H1 (cell line): Measurements from ENCODE around the gene DRC1. TPM values are rescaled to one million over a fixed set of nuclear protein-coding genes. Genes with fewer than 3 reads are reported as not detected.

Source experiments
- CTCF ChIA-PET: fragments of 300-600 bp; sonication (Branson Sonifier 250); formaldehyde crosslinking; loops from one replicate; lab custom pipeline; 2021; ENCODE audit not compliant: partially characterized antibody; lab: Charles Lee
- POLR2A ChIA-PET: fragments of 300-600 bp; sonication (Branson Sonifier 250); formaldehyde crosslinking; loops from one replicate; lab custom pipeline; 2021; ENCODE audit warnings: inconsistent platforms; ENCODE audit not compliant: partially characterized antibody; lab: Charles Lee
- DNase-seq, 2 experiments: peaks; one replicate each; pipeline versions ENCODE4 v3.0.0 to v3.0.0-alpha.2; 2010 to 2022; ENCODE audit warnings: low spot score in 2 of 2, low read depth in 1 of 2, mixed read lengths in 1 of 2
- FAIRE-seq: peaks from 2 replicates; lab custom pipeline; 2011; peaks lifted over from hg19 to GRCh38; lab: Jason Lieb, UNC
- H2AFZ ChIP-seq: 2 replicates; pipeline ENCODE4 v1.8.1; 2012; ENCODE audit warnings: low read length, inconsistent platforms
- H2AK5ac ChIP-seq: 2 replicates; pipeline ENCODE4 v1.6.1; 2013; ENCODE audit warnings: low read depth, low read length
- H2BK120ac ChIP-seq: replicated peaks from 2 replicates; pipeline ENCODE3; 2013; ENCODE audit warnings: low read depth, low read length, inconsistent platforms
- H2BK12ac ChIP-seq: 2 replicates; pipeline ENCODE4 v1.6.1; 2013; ENCODE audit warnings: low read depth, low read length
- H2BK15ac ChIP-seq: 2 replicates; pipeline ENCODE4 v1.6.1; 2013; ENCODE audit warnings: low read length
- H2BK20ac ChIP-seq: 2 replicates; pipeline ENCODE4 v1.6.1; 2013; ENCODE audit warnings: low read length
- H2BK5ac ChIP-seq: 2 replicates; pipeline ENCODE4 v1.6.1; 2013; ENCODE audit warnings: low read depth, low read length
- H3K14ac ChIP-seq: 2 replicates; pipeline ENCODE4 v1.6.1; 2013; ENCODE audit warnings: inconsistent platforms; ENCODE audit not compliant: insufficient read length
- H3K18ac ChIP-seq: 2 replicates; pipeline ENCODE4 v1.6.1; 2013; ENCODE audit warnings: low read length; ENCODE audit errors: extremely low read depth
- H3K23ac ChIP-seq: 2 replicates; pipeline ENCODE4 v1.6.1; 2013; ENCODE audit warnings: inconsistent platforms; ENCODE audit not compliant: insufficient read length
- H3K23me2 ChIP-seq: 2 replicates; pipeline ENCODE4 v1.6.1; 2013; ENCODE audit warnings: low read depth, low read length
- H3K27ac ChIP-seq: 2 replicates; pipeline ENCODE4 v1.6.1; 2011; ENCODE audit warnings: low read depth, low read length, inconsistent platforms
- H3K27me3 ChIP-seq, 4 experiments: replicated peaks in 1 of 4; 1 replicate in 1 of 4; 2 replicates in 3 of 4; pipeline versions ENCODE4 v1.6.1 to v1.8.1; 2011 to 2013; ENCODE audit warnings: low read length in 3 of 4, mild to moderate bottlenecking in 3 of 4, inconsistent platforms in 2 of 4, mixed read lengths in 2 of 4, moderate library complexity in 1 of 4; ENCODE audit not compliant: control insufficient read depth in 3 of 4, insufficient read depth in 3 of 4; ENCODE audit errors: extremely low read depth in 1 of 4
- H3K36me3 ChIP-seq, 4 experiments: 2 replicates each; pipeline versions ENCODE4 v1.6.1 to v1.8.1; 2011 to 2013; ENCODE audit warnings: mild to moderate bottlenecking in 4 of 4, low read length in 3 of 4, moderate library complexity in 2 of 4, control low read depth in 1 of 4, inconsistent platforms in 1 of 4; ENCODE audit not compliant: insufficient read depth in 4 of 4, control insufficient read depth in 2 of 4
- H3K4ac ChIP-seq: replicated peaks from 2 replicates; pipeline ENCODE3; 2013; ENCODE audit warnings: low read length, low read depth, mixed read lengths, inconsistent platforms; ENCODE audit not compliant: insufficient read length
- H3K4me1 ChIP-seq, 4 experiments: replicated peaks in 1 of 4; 1 replicate in 1 of 4; 2 replicates in 3 of 4; pipeline versions ENCODE4 v1.6.1 to v1.8.1; 2011 to 2013; ENCODE audit warnings: low read length in 3 of 4, inconsistent platforms in 2 of 4, mixed read lengths in 1 of 4; ENCODE audit not compliant: insufficient read depth in 4 of 4, control insufficient read depth in 3 of 4
- H3K4me2 ChIP-seq, 2 experiments: 2 replicates each; pipeline versions ENCODE4 v1.6.1 to v1.8.1; 2011 to 2013; ENCODE audit warnings: low read depth in 2 of 2, low read length in 2 of 2, control low read depth in 1 of 2, inconsistent platforms in 1 of 2, mild to moderate bottlenecking in 1 of 2; ENCODE audit not compliant: insufficient read depth in 1 of 2
- H3K4me3 ChIP-seq, 4 experiments: fragments of 200-600, 300-600 bp in 1 of 4; sonication (generic), shearing (Covaris generic), sonication (Bioruptor Twin) in 1 of 4; 2 replicates each; pipeline versions ENCODE4 v1.5.1 to v1.8.1; 2011 to 2016; ENCODE audit warnings: low read length in 4 of 4, low read depth in 3 of 4, control low read depth in 2 of 4, inconsistent platforms in 2 of 4, mild to moderate bottlenecking in 2 of 4, mixed read lengths in 1 of 4, moderate library complexity in 1 of 4; ENCODE audit not compliant: insufficient read depth in 2 of 4; ENCODE audit errors: extremely low read depth in 1 of 4
- H3K56ac ChIP-seq: replicated peaks from 2 replicates; pipeline ENCODE3; 2013; ENCODE audit warnings: low read depth, mild to moderate bottlenecking, mixed read lengths, low read length, inconsistent platforms; ENCODE audit not compliant: insufficient read length
- H3K79me1 ChIP-seq: 2 replicates; pipeline ENCODE4 v1.6.1; 2013; ENCODE audit warnings: low read depth, low read length, control low read depth
- H3K79me2 ChIP-seq, 2 experiments: 2 replicates each; pipeline versions ENCODE4 v1.6.1 to v1.8.1; 2012 to 2013; ENCODE audit warnings: low read length in 2 of 2, mild to moderate bottlenecking in 2 of 2, inconsistent platforms in 1 of 2; ENCODE audit not compliant: insufficient read depth in 2 of 2, control insufficient read depth in 1 of 2
- H3K9ac ChIP-seq, 4 experiments: replicated peaks in 1 of 4; 1 replicate in 1 of 4; 2 replicates in 3 of 4; pipeline versions ENCODE4 v1.6.1 to v1.8.1; 2011 to 2013; ENCODE audit warnings: low read depth in 3 of 4, low read length in 3 of 4, control low read depth in 2 of 4, mild to moderate bottlenecking in 2 of 4, moderate library complexity in 2 of 4, inconsistent platforms in 1 of 4; ENCODE audit errors: extremely low read depth in 1 of 4
- H3K9me3 ChIP-seq, 2 experiments: 2 replicates each; pipeline versions ENCODE4 v1.6.1 to v1.8.1; 2012 to 2013; ENCODE audit warnings: mild to moderate bottlenecking in 2 of 2, moderate library complexity in 2 of 2, control low read depth in 1 of 2, inconsistent platforms in 1 of 2, low read depth in 1 of 2, low read length in 1 of 2, mixed read lengths in 1 of 2; ENCODE audit not compliant: insufficient read depth in 2 of 2
- H4K20me1 ChIP-seq, 2 experiments: replicated peaks in 1 of 2; 2 replicates each; pipeline versions ENCODE3 to v1.8.1; 2011 to 2013; ENCODE audit warnings: inconsistent platforms in 2 of 2, low read length in 2 of 2, mild to moderate bottlenecking in 1 of 2; ENCODE audit not compliant: insufficient read depth in 2 of 2, control insufficient read depth in 1 of 2
- H4K5ac ChIP-seq: 2 replicates; pipeline ENCODE4 v1.6.1; 2013; ENCODE audit warnings: low read length, low read depth, mixed read lengths, inconsistent platforms; ENCODE audit not compliant: insufficient read length
- H4K8ac ChIP-seq: 2 replicates; pipeline ENCODE4 v1.8.0; 2013; ENCODE audit warnings: mild to moderate bottlenecking, moderate library complexity, low read length, inconsistent platforms; ENCODE audit not compliant: insufficient read depth; ENCODE audit errors: extremely low read depth
- H4K91ac ChIP-seq: replicated peaks from 2 replicates; pipeline ENCODE3; 2013; ENCODE audit warnings: low read length, mixed read lengths, inconsistent platforms; ENCODE audit not compliant: insufficient read length
- ATF2 ChIP-seq: IDR thresholded peaks from 2 replicates; pipeline ENCODE4 v1.6.1; 2012; ENCODE audit warnings: low read length, inconsistent platforms
- CEBPB ChIP-seq: IDR thresholded peaks from 2 replicates; pipeline ENCODE4 v1.6.1; 2012; ENCODE audit warnings: low read depth, low read length
- EZH2 ChIP-seq: fragments of 200-600 bp; sonication (generic); IDR thresholded peaks from 2 replicates; pipeline ENCODE4 v1.7.1; 2012; ENCODE audit warnings: low read depth, mild to moderate bottlenecking, moderate library complexity, low read length, inconsistent platforms; ENCODE audit not compliant: severe bottlenecking
- NANOG ChIP-seq: IDR thresholded peaks from 2 replicates; pipeline ENCODE4 v1.6.1; 2011; ENCODE audit warnings: low read length, low read depth, mild to moderate bottlenecking, inconsistent platforms; ENCODE audit not compliant: insufficient read depth, poor library complexity, severe bottlenecking
- RNF2 ChIP-seq: fragments of 200-900, 300-1000 bp; sonication (generic); IDR thresholded peaks from 2 replicates; pipeline ENCODE4 v1.7.1; 2016; ENCODE audit warnings: borderline replicate concordance, low read depth, mild to moderate bottlenecking, antibody characterized with exemption, low read length; ENCODE audit not compliant: poor library complexity, severe bottlenecking; ENCODE audit errors: missing control alignments
- SP1 ChIP-seq: IDR thresholded peaks from 2 replicates; pipeline ENCODE4 v1.6.1; 2011; ENCODE audit warnings: low read depth, low read length
- TAF7 ChIP-seq: optimal IDR thresholded peaks from 2 replicates; pipeline ENCODE3; 2011; ENCODE audit warnings: low read depth, mild to moderate bottlenecking, inconsistent platforms, low read length, moderate library complexity, borderline replicate concordance
- TBP ChIP-seq: IDR thresholded peaks from 2 replicates; pipeline ENCODE4 v1.6.1; 2011; ENCODE audit warnings: low read depth, low read length, improper control_type of control experiment
- WGBS, 2 experiments: shearing (Covaris generic) in 1 of 2; methylation state at CpG; one replicate each; pipeline versions ENCODE4 v1.1.6 to v1.1.7; 2013 to 2015; ENCODE audit warnings: low lambda C conversion rate in 2 of 2, mixed read lengths in 2 of 2, inconsistent platforms in 1 of 2, low coverage in 1 of 2, missing lambda C conversion rate in 1 of 2; ENCODE audit not compliant: insufficient replicate concordance in 2 of 2, insufficient coverage in 1 of 2, insufficient read length in 1 of 2; ENCODE audit errors: extremely low coverage in 1 of 2, missing lambda C conversion rate in 1 of 2; 5-methylcytosine and 5-hydroxymethylcytosine counted together
- polyA plus RNA-seq, 7 experiments: library from polyadenylated mRNA; depleted of rRNA in 3 of 7; stranded (reverse) in 5 of 7; unstranded in 2 of 7; fragments of >200 nt in 5 of 7; fragments of 200-250 nt in 2 of 7; gene quantifications; 1 replicate in 5 of 7; 2 replicates in 1 of 7; 4 replicates in 1 of 7; pipeline versions ENCODE4 v1.2.1 to v1.2.3, GENCODE V29; 2011 to 2013; ENCODE audit warnings: missing spikeins in 2 of 7, mixed read lengths in 2 of 7
- total RNA-seq: library from RNA; stranded (reverse); fragmentation: NEBNext Ultra II Directional; extraction: Animal tissue kit (Norgen Biotek cat#: 25700); gene quantifications from 2 replicates; pipeline ENCODE4 v1.2.1, GENCODE V29; 2021
- TF ChIP-seq, protein P1 (sequence below), 3 experiments: IDR thresholded peaks; 1 replicate in 2 of 3; 2 replicates in 1 of 3; pipeline versions ENCODE4 v1.5.1 to v1.6.1; 2011; ENCODE audit warnings: low read length in 3 of 3, mild to moderate bottlenecking in 3 of 3, inconsistent platforms in 2 of 3, low read depth in 1 of 3, moderate library complexity in 1 of 3; ENCODE audit not compliant: insufficient read depth in 1 of 3; ENCODE audit errors: control extremely low read depth in 1 of 3

DRC1 gene
- total and polyA plus RNA-seq, 2 of the 8 experiments (the other 6 are each of a cell fraction or from before 2014, with no cell fraction given): 0.08 TPM; not detected in 1

- Histone ChIP-seq H2AFZ (no peak overlapping the region), H3K14ac (no peak overlapping the region), H3K27me3 (no peaks in the 10 kb centered on the region; a peak in 1 of 7 replicates), H2BK120ac (no peak overlapping the region), H3K79me2 (no peaks in the 10 kb centered on the region), H2BK12ac (no peak overlapping the region), H3K9me3 (no peaks in the 10 kb centered on the region), H3K4me2 (no peak overlapping the region), H3K27ac (no peak overlapping the region), H3K18ac (no peak overlapping the region), H3K23ac (no peak overlapping the region), H2BK20ac (no peak overlapping the region), H4K5ac (no peak overlapping the region), H3K79me1 (no peaks in the 10 kb centered on the region), H4K91ac (no peak overlapping the region), H2BK5ac (no peak overlapping the region), H3K23me2 (no peaks in the 10 kb centered on the region), H3K9ac (no peak overlapping the region), H3K4me3 (no peak overlapping the region), H3K4ac (no peak overlapping the region), H2AK5ac (no peak overlapping the region), H3K4me1 (peaks cover 0 to 6% (median under 1%) of the 10 kb centered on the region in 4 experiments; a peak in 1 of 7 replicates), H4K20me1 (no peaks in the 10 kb centered on the region), H3K36me3 (no peaks in the 10 kb centered on the region), H3K56ac (no peak overlapping the region), H2BK15ac (no peak overlapping the region), H4K8ac (no peak overlapping the region)
- POLR2A ChIA-PET: interaction anchor here (1.0 kb wide), 1 partner anchor 13 kb away, joined by 3 read pairs; no protein-coding TSS in a partner anchor
- DNase-seq: peak in 1 of 2 experiments; percentile 23
- CTCF ChIA-PET: no interaction called here
- no peak for TF ChIP-seq CEBPB
- TF ChIP-seq EZH2: no peak
- TF ChIP-seq, protein P1, sequence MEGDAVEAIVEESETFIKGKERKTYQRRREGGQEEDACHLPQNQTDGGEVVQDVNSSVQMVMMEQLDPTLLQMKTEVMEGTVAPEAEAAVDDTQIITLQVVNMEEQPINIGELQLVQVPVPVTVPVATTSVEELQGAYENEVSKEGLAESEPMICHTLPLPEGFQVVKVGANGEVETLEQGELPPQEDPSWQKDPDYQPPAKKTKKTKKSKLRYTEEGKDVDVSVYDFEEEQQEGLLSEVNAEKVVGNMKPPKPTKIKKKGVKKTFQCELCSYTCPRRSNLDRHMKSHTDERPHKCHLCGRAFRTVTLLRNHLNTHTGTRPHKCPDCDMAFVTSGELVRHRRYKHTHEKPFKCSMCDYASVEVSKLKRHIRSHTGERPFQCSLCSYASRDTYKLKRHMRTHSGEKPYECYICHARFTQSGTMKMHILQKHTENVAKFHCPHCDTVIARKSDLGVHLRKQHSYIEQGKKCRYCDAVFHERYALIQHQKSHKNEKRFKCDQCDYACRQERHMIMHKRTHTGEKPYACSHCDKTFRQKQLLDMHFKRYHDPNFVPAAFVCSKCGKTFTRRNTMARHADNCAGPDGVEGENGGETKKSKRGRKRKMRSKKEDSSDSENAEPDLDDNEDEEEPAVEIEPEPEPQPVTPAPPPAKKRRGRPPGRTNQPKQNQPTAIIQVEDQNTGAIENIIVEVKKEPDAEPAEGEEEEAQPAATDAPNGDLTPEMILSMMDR (IDR thresholded peaks at IDR 0.05; ENCODE audit: control extremely low read depth in 1 of 3, insufficient read depth in 1 of 3, low read depth in 1 of 3, low read length in 3 of 3): no peak
- no peak for TF ChIP-seq NANOG
- no peak for TF ChIP-seq ATF2
- TF ChIP-seq SP1: no peak
- TF ChIP-seq TAF7: no peak
- no peak for TF ChIP-seq RNF2
- no peak for TF ChIP-seq TBP
- FAIRE-seq: no peak
- WGBS, 2 experiments: 63% methylated on average over 3 of the region's 3 CpGs; no CpG with 5 or more reads in 1 of the 2 experiments
Observed at GRCh38 chr2:26424221-26424620, 22.5 kb downstream of the DRC1 start.
